SH-SY5Y (cell line): ENCODE measurements around the gene FOXP1.

Source experiments
- GATA2 ChIP-seq: IDR thresholded peaks from 2 replicates; pipeline ENCODE4 v1.6.1; 2011; ENCODE audit warnings: mild to moderate bottlenecking, low read depth, low read length
- GATA3 ChIP-seq: IDR thresholded peaks from 2 replicates; pipeline ENCODE4 v1.6.1; 2011; ENCODE audit warnings: low read depth, mild to moderate bottlenecking, low read length, moderate library complexity

- no peak for TF ChIP-seq GATA3
- TF ChIP-seq GATA2, result no peak
Measured at GRCh38 chr3:71547249-71548198, 36.0 kb downstream of the FOXP1 start.
